T-cell (primary cell): ENCODE results near the gene ZNF700. TPM values are rescaled to one million over a fixed set of nuclear protein-coding genes. Genes with fewer than 3 reads are reported as not detected.
"Not testable (repeated sequence)": the region's sequence is repeated elsewhere in the genome, so short reads cannot be mapped to it uniquely, and the experiment has no call there.

Experiments
- ATAC-seq, 4 experiments: fragments of 200-7000 bp in 3 of 4; fragments of 150-1000 bp in 1 of 4; cut with Tn5 transposase; replicated peaks in 1 of 4; 1 replicate in 3 of 4; 2 replicates in 1 of 4; pipeline ENCODE4 v1.10.0; 2021; ENCODE audit warnings: moderate library complexity in 3 of 4, mild to moderate bottlenecking in 2 of 4, moderate number of reproducible peaks in 1 of 4
- CTCF ChIA-PET, 2 donors: fragments of 300-600 bp; sonication (Branson Sonifier 250); formaldehyde crosslinking; loops; one replicate each; lab custom pipeline; 2022; ENCODE audit warnings: antibody characterized with exemption in 2 of 2; lab: Charles Lee
- POLR2A ChIA-PET, 2 donors: fragments of 300-600 bp; sonication (Branson Sonifier 250); formaldehyde crosslinking; loops; one replicate each; lab custom pipeline; 2022; ENCODE audit warnings: antibody characterized with exemption in 2 of 2; lab: Charles Lee
- DNase-seq, 35 experiments: peaks; one replicate each; pipeline versions ENCODE4 v3.0.0 to v3.0.0-alpha.2; 2013 to 2023
- H3K27ac ChIP-seq: one replicate; pipeline ENCODE4 v1.5.1; 2013; ENCODE audit warnings: low read length
- H3K27me3 ChIP-seq, 2 experiments: replicated peaks in 1 of 2; 1 replicate in 1 of 2; 2 replicates in 1 of 2; pipeline versions ENCODE4 v1.6.1 to v1.7.0; 2013; ENCODE audit warnings: low read length in 1 of 2, mixed read lengths in 1 of 2; ENCODE audit not compliant: control insufficient read depth in 2 of 2, insufficient read depth in 2 of 2; ENCODE audit errors: extremely low read depth in 1 of 2
- H3K36me3 ChIP-seq, 2 donors: 1 replicate in 1 of 2; 2 replicates in 1 of 2; pipeline versions ENCODE4 v1.6.1 to v1.7.0; 2013; ENCODE audit warnings: low read length in 1 of 2; ENCODE audit not compliant: control insufficient read depth in 2 of 2, insufficient read depth in 1 of 2; ENCODE audit errors: extremely low read depth in 1 of 2
- H3K4me1 ChIP-seq, 2 experiments: 1 replicate in 1 of 2; 2 replicates in 1 of 2; pipeline versions ENCODE4 v1.6.1 to v1.7.0; 2013; ENCODE audit warnings: low read length in 2 of 2, mixed read lengths in 1 of 2; ENCODE audit not compliant: insufficient read depth in 2 of 2, control insufficient read depth in 1 of 2; ENCODE audit errors: extremely low read depth in 1 of 2
- H3K4me3 ChIP-seq, 2 donors: 1 replicate in 1 of 2; 2 replicates in 1 of 2; pipeline versions ENCODE4 v1.5.1 to v1.7.0; 2013; ENCODE audit warnings: mild to moderate bottlenecking in 2 of 2, low read length in 1 of 2, moderate library complexity in 1 of 2; ENCODE audit not compliant: control insufficient read depth in 1 of 2; ENCODE audit errors: extremely low read depth in 1 of 2
- H3K9me3 ChIP-seq: 2 replicates; pipeline ENCODE4 v1.7.0; 2013
- H3K27ac Mint-ChIP-seq, 2 donors: one replicate each; pipeline ENCODE4 v1.8.0; 2020 to 2021; ENCODE audit warnings: mild to moderate bottlenecking in 2 of 2, mixed read lengths in 2 of 2
- H3K27me3 Mint-ChIP-seq, 2 donors: one replicate each; pipeline ENCODE4 v1.8.0; 2021 to 2022; ENCODE audit warnings: mixed read lengths in 2 of 2
- H3K36me3 Mint-ChIP-seq: one replicate; pipeline ENCODE4 v1.8.0; 2021; ENCODE audit warnings: mixed read lengths
- H3K4me1 Mint-ChIP-seq, 3 donors: one replicate each; pipeline ENCODE4 v1.8.0; 2020 to 2022; ENCODE audit warnings: mixed read lengths in 3 of 3, mild to moderate bottlenecking in 1 of 3
- H3K4me3 Mint-ChIP-seq, 3 donors: one replicate each; pipeline ENCODE4 v1.8.0; 2020 to 2022; ENCODE audit warnings: mild to moderate bottlenecking in 3 of 3, mixed read lengths in 3 of 3, moderate library complexity in 3 of 3
- H3K9me3 Mint-ChIP-seq, 3 donors: one replicate each; pipeline ENCODE4 v1.8.0; 2020 to 2022; ENCODE audit warnings: mixed read lengths in 3 of 3
- WGBS: methylation state at CpG from one replicate; pipeline ENCODE4 v1.1.5; 2013; ENCODE audit warnings: missing lambda C conversion rate; ENCODE audit not compliant: insufficient coverage; 5-methylcytosine and 5-hydroxymethylcytosine counted together
- total RNA-seq, 35 experiments: library from RNA in 6 of 35; stranded (reverse) in 6 of 35; fragments of 120-200 nt in 1 of 35; gene quantifications; one replicate each; pipeline versions ENCODE4 v1.2.1 to v1.2.4 and lab custom pipeline; 2013 to 2026

The ZNF700 gene
- total RNA-seq, 5 donors from 2014 or later (not counting 1 experiment from before 2014, with no cell fraction given): 17.2 to 19.7 (median 18.4) TPM

DNA sequence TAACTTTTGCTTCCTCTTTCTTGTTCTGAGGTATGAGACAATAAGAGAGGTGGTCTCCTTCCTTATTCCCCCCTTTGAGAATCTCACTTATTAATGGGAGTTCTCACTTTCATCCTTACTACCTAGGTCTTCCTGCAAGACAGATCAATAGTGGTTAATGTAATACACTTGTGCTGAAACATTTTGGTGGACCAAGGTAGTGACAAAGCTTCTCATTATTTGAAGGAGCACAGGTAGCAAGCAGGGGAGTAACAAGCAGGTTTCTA, 17.9 kb downstream of the ZNF700 start:
- Mint-ChIP-seq H3K4me3 (no peak overlapping the region), H3K27ac (no peak overlapping the region), H3K36me3 (peaks cover 86% of the 10 kb centered on the region), H3K27me3 (no peaks in the 10 kb centered on the region), H3K4me1 (peaks cover 0 to 1% (median 0%) of the 10 kb centered on the region in 3 donors), H3K9me3 (peaks cover 0 to 49% (median 45%) of the 10 kb centered on the region in 3 donors)
- peak in 1 of 35 experiments; percentile 10 for DNase-seq
- ChIA-PET POLR2A (no interaction called here), CTCF (interaction anchor here in 1 of 2 donors (0.6 kb wide), 1 partner anchor 18 kb away, joined by 3 read pairs; no protein-coding TSS in a partner anchor)
- H3K4me1 ChIP-seq: no peaks in the 10 kb centered on the region
- no peak for ATAC-seq
- H3K36me3 ChIP-seq: peaks cover 13 to 41% of the 10 kb centered on the region in 2 donors
- H3K27me3 ChIP-seq: no peaks in the 10 kb centered on the region
- H3K9me3 ChIP-seq: peaks cover 21% of the 10 kb centered on the region
- H3K27ac ChIP-seq: no peak overlapping the region
- no peak overlapping the region for H3K4me3 ChIP-seq

DNA sequence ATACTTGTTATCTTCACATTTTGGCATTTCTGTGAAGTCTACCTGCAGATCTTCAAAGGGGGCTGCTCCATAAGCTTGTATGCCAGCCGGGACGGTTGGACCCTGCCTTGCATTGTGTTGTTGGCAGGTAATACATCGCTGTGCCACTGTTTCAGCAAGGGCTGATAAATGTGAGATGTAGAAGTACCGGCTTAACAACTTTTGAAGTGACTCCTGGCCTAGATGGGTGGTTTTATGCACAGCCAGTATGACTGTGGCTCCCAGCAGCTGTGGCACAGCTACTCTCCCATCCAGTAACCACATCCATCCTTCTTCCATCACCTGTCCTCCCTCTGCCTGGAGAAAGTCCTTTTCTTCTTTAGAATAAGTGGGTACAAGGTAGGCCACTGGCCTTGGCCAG, 19.7 kb downstream of the ZNF700 start:
- Histone ChIP-seq H3K27me3 (no peaks in the 10 kb centered on the region), H3K36me3 (peaks cover 24 to 58% of the 10 kb centered on the region in 2 donors), H3K9me3 (peaks cover 35% of the 10 kb centered on the region), H3K27ac (no peak overlapping the region), H3K4me1 (no peaks in the 10 kb centered on the region), H3K4me3 (no peak overlapping the region)
- peaks cover 4 to 62% (median 57%) of the 10 kb centered on the region in 3 donors for H3K9me3 Mint-ChIP-seq
- WGBS: no CpG with 5 or more reads among the region's 4 CpGs
- ChIA-PET POLR2A (no interaction called here), CTCF (interaction anchor here in 1 of 2 donors (0.6 kb wide), 1 partner anchor 12 kb away, joined by 5 read pairs; no protein-coding TSS in a partner anchor)
- H3K4me3 Mint-ChIP-seq: no peak overlapping the region
- ATAC-seq (no peak), DNase-seq (no peak)
- peaks cover 0 to 1% (median 0%) of the 10 kb centered on the region in 3 donors for H3K4me1 Mint-ChIP-seq
- H3K27me3 Mint-ChIP-seq: no peaks in the 10 kb centered on the region
- H3K27ac Mint-ChIP-seq: no peak overlapping the region
- H3K36me3 Mint-ChIP-seq: peaks cover 92% of the 10 kb centered on the region

DNA sequence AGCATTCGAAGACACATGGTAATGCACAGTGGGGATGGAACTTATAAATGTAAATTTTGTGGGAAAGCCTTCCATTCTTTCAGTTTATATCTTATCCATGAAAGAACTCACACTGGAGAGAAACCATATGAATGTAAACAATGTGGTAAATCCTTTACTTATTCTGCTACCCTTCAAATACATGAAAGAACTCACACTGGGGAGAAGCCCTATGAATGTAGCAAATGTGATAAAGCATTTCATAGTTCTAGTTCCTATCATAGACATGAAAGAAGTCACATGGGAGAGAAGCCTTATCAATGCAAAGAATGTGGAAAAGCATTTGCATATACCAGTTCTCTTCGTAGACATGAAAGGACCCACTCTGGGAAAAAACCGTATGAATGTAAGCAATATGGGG, 23.7 kb downstream of the ZNF700 start:
- no peak overlapping the region for H3K4me3 ChIP-seq
- no CpG with 5 or more reads among the region's 3 CpGs for WGBS
- peaks cover 16 to 53% of the 10 kb centered on the region in 2 donors for H3K36me3 ChIP-seq
- H3K27ac ChIP-seq: no peak overlapping the region
- ATAC-seq (no peak), DNase-seq (no peak)
- no peaks in the 10 kb centered on the region for H3K4me1 Mint-ChIP-seq
- H3K27ac Mint-ChIP-seq: no peak overlapping the region
- ChIA-PET POLR2A (no interaction called here), CTCF (no interaction called here)
- H3K36me3 Mint-ChIP-seq: peaks cover 85% of the 10 kb centered on the region
- no peaks in the 10 kb centered on the region for H3K27me3 Mint-ChIP-seq
- H3K9me3 Mint-ChIP-seq: peaks cover 9 to 60% (median 53%) of the 10 kb centered on the region in 3 donors
- no peaks in the 10 kb centered on the region for H3K4me1 ChIP-seq
- H3K27me3 ChIP-seq: no peaks in the 10 kb centered on the region
- peaks cover 39% of the 10 kb centered on the region for H3K9me3 ChIP-seq
- no peak overlapping the region for H3K4me3 Mint-ChIP-seq

DNA sequence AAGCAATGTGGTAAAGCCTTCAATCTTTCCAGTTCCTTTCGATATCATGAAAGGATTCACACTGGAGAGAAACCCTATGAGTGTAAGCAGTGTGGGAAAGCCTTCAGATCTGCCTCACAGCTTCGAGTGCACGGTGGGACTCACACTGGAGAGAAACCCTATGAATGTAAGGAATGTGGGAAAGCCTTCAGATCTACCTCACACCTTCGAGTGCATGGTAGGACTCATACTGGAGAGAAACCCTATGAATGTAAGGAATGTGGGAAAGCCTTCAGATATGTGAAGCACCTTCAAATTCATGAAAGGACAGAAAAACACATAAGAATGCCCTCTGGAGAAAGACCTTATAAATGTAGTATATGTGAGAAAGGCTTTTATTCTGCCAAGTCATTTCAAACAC, 24.3 kb downstream of the ZNF700 start:
- peaks cover 9 to 60% (median 47%) of the 10 kb centered on the region in 3 donors for H3K9me3 Mint-ChIP-seq
- H3K27ac Mint-ChIP-seq: no peak overlapping the region
- POLR2A ChIA-PET: no interaction called here
- no peaks in the 10 kb centered on the region for H3K4me1 Mint-ChIP-seq
- H3K36me3 Mint-ChIP-seq: peaks cover 80% of the 10 kb centered on the region
- no CpG with 5 or more reads among the region's 4 CpGs for WGBS
- Histone ChIP-seq H3K4me1 (no peaks in the 10 kb centered on the region), H3K4me3 (no peak overlapping the region), H3K27ac (no peak overlapping the region), H3K9me3 (peaks cover 40% of the 10 kb centered on the region), H3K27me3 (no peaks in the 10 kb centered on the region), H3K36me3 (peaks cover 16 to 50% of the 10 kb centered on the region in 2 donors)
- CTCF ChIA-PET: no interaction called here
- H3K27me3 Mint-ChIP-seq: no peaks in the 10 kb centered on the region
- H3K4me3 Mint-ChIP-seq: no peak overlapping the region
- ATAC-seq (no peak), DNase-seq (no peak)

DNA sequence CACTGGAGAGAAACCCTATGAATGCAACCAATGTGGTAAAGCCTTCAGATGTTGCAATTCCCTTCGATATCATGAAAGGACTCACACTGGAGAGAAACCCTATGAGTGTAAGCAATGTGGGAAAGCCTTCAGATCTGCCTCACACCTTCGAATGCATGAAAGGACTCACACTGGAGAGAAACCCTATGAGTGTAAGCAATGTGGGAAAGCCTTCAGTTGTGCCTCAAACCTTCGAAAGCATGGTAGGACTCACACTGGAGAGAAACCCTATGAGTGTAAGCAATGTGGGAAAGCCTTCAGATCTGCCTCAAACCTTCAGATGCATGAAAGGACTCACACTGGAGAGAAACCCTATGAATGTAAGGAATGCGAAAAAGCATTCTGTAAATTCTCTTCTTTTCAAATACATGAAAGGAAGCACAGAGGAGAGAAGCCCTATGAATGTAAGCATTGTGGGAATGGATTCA, 24.7 kb downstream of the ZNF700 start:
- CTCF ChIA-PET, H3K27me3 ChIP-seq, H3K4me1 ChIP-seq, POLR2A ChIA-PET, H3K4me3 ChIP-seq, H3K27ac Mint-ChIP-seq, H3K27ac ChIP-seq, H3K27me3 Mint-ChIP-seq, H3K4me1 Mint-ChIP-seq, DNase-seq, ATAC-seq: not testable (repeated sequence)
- Histone ChIP-seq H3K36me3 (peaks cover 16 to 46% of the 10 kb centered on the region in 2 donors), H3K9me3 (peaks cover 40% of the 10 kb centered on the region)
- H3K4me3 Mint-ChIP-seq: peak overlapping the region in 1 of 3 donors; percentile 15
- H3K36me3 Mint-ChIP-seq: peaks cover 75% of the 10 kb centered on the region
- 100% methylated on average over 1 of the region's 4 CpGs for WGBS
- H3K9me3 Mint-ChIP-seq: peaks cover 9 to 58% (median 43%) of the 10 kb centered on the region in 3 donors

DNA sequence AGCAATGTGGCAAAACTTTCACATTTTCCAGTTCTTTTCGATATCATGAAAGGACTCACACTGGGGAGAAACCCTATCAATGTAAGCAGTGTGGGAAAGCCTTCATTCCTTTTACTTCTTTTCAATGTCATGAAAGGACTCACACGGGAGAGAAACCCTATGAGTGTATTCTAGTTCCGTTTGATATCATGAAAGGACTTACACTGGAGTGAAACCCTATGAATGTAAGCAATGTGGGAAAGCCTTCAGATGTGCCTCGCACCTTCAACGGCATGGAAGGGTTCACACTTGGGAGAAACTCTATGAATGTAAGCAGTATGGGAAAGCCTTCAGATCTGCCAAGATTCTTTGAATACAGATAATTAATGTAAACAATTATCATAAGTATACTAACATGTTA, 25.4 kb downstream of the ZNF700 start:
- H3K27ac ChIP-seq: no peak overlapping the region
- H3K4me1 Mint-ChIP-seq: no peaks in the 10 kb centered on the region
- peaks cover 9 to 61% (median 45%) of the 10 kb centered on the region in 3 donors for H3K9me3 Mint-ChIP-seq
- H3K36me3 Mint-ChIP-seq: peaks cover 69% of the 10 kb centered on the region
- peaks cover 16 to 43% of the 10 kb centered on the region in 2 donors for H3K36me3 ChIP-seq
- H3K27ac Mint-ChIP-seq: no peak overlapping the region
- no peaks in the 10 kb centered on the region for H3K27me3 ChIP-seq
- ChIA-PET POLR2A (no interaction called here), CTCF (no interaction called here)
- H3K4me1 ChIP-seq: no peaks in the 10 kb centered on the region
- H3K4me3 Mint-ChIP-seq: no peak overlapping the region
- ATAC-seq: no peak
- H3K9me3 ChIP-seq: peaks cover 37% of the 10 kb centered on the region
- 100% methylated on average over 1 of the region's 5 CpGs for WGBS
- DNase-seq: no peak
- H3K4me3 ChIP-seq: no peak overlapping the region
- H3K27me3 Mint-ChIP-seq: no peaks in the 10 kb centered on the region
